H1 (cell line): Measurements from ENCODE around the gene ADGRV1. TPM values are rescaled to one million over a fixed set of nuclear protein-coding genes. Genes with fewer than 3 reads are reported as not detected.

Experiments
- ASH2L ChIP-seq: fragments of 200-600, 300-600 bp; sonication (generic); IDR thresholded peaks from one replicate; pipeline ENCODE4 v1.7.1; 2017; ENCODE audit warnings: low read length
- BACH1 ChIP-seq: IDR thresholded peaks from 2 replicates; pipeline ENCODE4 v1.6.1; 2012; ENCODE audit warnings: low read length, improper control_type of control experiment
- POU5F1 ChIP-seq: IDR thresholded peaks from 2 replicates; pipeline ENCODE4 v1.6.1; 2011; ENCODE audit warnings: low read depth, mild to moderate bottlenecking, low read length, moderate library complexity
- SAP30 ChIP-seq: fragments of 300-600 bp; sonication (generic); IDR thresholded peaks from 2 replicates; pipeline ENCODE4 v1.7.1; 2012; ENCODE audit warnings: low read length, moderate library complexity, mild to moderate bottlenecking, inconsistent platforms; ENCODE audit not compliant: insufficient read depth, insufficient replicate concordance
- SIRT6 ChIP-seq: IDR thresholded peaks from one replicate; pipeline ENCODE4 v1.7.1; 2012; ENCODE audit warnings: low read length, inconsistent platforms
- SP2 ChIP-seq: IDR thresholded peaks from 2 replicates; pipeline ENCODE4 v1.6.1; 2012; ENCODE audit warnings: mild to moderate bottlenecking, low read length, inconsistent platforms
- polyA plus RNA-seq, 7 experiments: library from polyadenylated mRNA; depleted of rRNA in 3 of 7; stranded (reverse) in 5 of 7; unstranded in 2 of 7; fragments of >200 nt in 5 of 7; fragments of 200-250 nt in 2 of 7; gene quantifications; 1 replicate in 5 of 7; 2 replicates in 1 of 7; 4 replicates in 1 of 7; pipeline versions ENCODE4 v1.2.1 to v1.2.3, GENCODE V29; 2011 to 2013; ENCODE audit warnings: missing spikeins in 2 of 7, mixed read lengths in 2 of 7
- total RNA-seq: library from RNA; stranded (reverse); fragmentation: NEBNext Ultra II Directional; extraction: Animal tissue kit (Norgen Biotek cat#: 25700); gene quantifications from 2 replicates; pipeline ENCODE4 v1.2.1, GENCODE V29; 2021

Gene ADGRV1
- total and polyA plus RNA-seq, 2 of the 8 experiments (the other 6 are each of a cell fraction or from before 2014, with no cell fraction given) = 53.1 to 62.2 TPM

DNA sequence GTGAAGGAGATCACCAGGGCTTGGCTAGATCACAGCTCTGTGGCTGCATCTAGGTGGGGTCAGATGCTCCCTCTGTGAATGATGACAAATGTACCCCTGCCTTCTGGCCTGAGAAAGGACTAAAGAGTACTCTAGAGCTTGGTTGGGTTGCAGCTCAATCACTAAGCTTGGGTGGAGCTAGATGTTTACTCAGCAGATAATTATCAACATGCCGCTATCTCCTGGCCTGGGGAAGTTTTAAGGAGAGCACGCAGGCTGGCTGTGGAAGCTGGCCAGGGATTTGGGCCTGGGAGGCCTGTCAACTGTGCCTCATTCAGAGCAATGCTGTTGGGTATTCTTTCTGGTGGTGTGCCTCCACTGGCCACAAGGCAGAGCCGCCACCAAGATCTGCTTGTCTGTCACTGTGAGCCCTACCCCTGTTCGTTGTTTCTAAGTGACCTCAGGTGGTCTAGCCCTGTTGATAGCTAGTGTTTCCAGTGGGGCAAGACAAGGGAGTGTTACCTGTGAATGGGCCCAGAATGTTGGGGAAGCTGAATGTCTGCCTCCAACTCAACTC lies 181.7 kb downstream of the ADGRV1 start (continued):
- TF ChIP-seq POU5F1 = no peak
- no peak for TF ChIP-seq SIRT6
- no peak for TF ChIP-seq ASH2L
- no peak for TF ChIP-seq SP2
- TF ChIP-seq BACH1 = no peak
- TF ChIP-seq SAP30 = no peak
